22Rv1 (cell line): ENCODE measurements around the gene KCNJ15.

ENCODE experiments used
- H3K27ac ChIP-seq: fragments of 450-650 bp; 2 replicates; pipeline ENCODE4 v1.5.1; 2017
- CTCF ChIP-seq: fragments of 450-650 bp; IDR thresholded peaks from 2 replicates; pipeline ENCODE4 v1.5.1; 2017; ENCODE audit warnings: mild to moderate bottlenecking
- ZFX ChIP-seq: fragments of 450-650 bp; IDR thresholded peaks from 2 replicates; pipeline ENCODE4 v1.6.1; 2017; ENCODE audit warnings: antibody characterized with exemption, borderline replicate concordance

The KCNJ15 gene

GRCh38 chr21:38321568-38321967 lies 64.8 kb downstream of the KCNJ15 start:
- no peak overlapping the region for H3K27ac ChIP-seq
- TF ChIP-seq ZFX = no peak

GRCh38 chr21:38322311-38322950 lies 65.6 kb downstream of the KCNJ15 start:
- no peak overlapping the region for H3K27ac ChIP-seq
- TF ChIP-seq ZFX = no peak

- TF ChIP-seq CTCF = no peak
- H3K27ac ChIP-seq = no peak overlapping the region
These were observed 67.1 kb downstream of the KCNJ15 start for GRCh38 chr21:38323721-38324531.

- no peak overlapping the region for H3K27ac ChIP-seq
- TF ChIP-seq ZFX (no peak), CTCF (no peak)
These were observed 68.4 kb downstream of the KCNJ15 start for GRCh38 chr21:38325216-38325615.

- H3K27ac ChIP-seq = no peak overlapping the region
- TF ChIP-seq ZFX (no peak), CTCF (no peak)
These were observed 69.1 kb downstream of the KCNJ15 start for GRCh38 chr21:38325731-38326420.

- H3K27ac ChIP-seq = no peak overlapping the region
- no peak for TF ChIP-seq CTCF
These were observed 69.6 kb downstream of the KCNJ15 start for GRCh38 chr21:38326429-38326828.

- no peak overlapping the region for H3K27ac ChIP-seq
- TF ChIP-seq ZFX = no peak
- no peak for TF ChIP-seq CTCF
These were observed 70.1 kb downstream of the KCNJ15 start for GRCh38 chr21:38326899-38327298.

GRCh38 chr21:38327984-38328383 lies 71.2 kb downstream of the KCNJ15 start:
- TF ChIP-seq ZFX (no peak), CTCF (no peak)
- H3K27ac ChIP-seq = no peak overlapping the region
